Activated naive CD8-positive, alpha-beta T cell (primary cell): ENCODE data around the gene MAP2K5.

Source experiments
- H3K27ac Mint-ChIP-seq: one replicate; pipeline ENCODE4 v1.8.0; 2021; ENCODE audit warnings: mixed read lengths
- H3K27me3 Mint-ChIP-seq: one replicate; pipeline ENCODE4 v1.8.0; 2021; ENCODE audit warnings: mixed read lengths
- H3K36me3 Mint-ChIP-seq: one replicate; pipeline ENCODE4 v1.8.0; 2021; ENCODE audit warnings: mixed read lengths
- H3K4me1 Mint-ChIP-seq: one replicate; pipeline ENCODE4 v1.8.0; 2021; ENCODE audit warnings: low read depth, mixed read lengths
- H3K4me3 Mint-ChIP-seq: one replicate; pipeline ENCODE4 v1.8.0; 2021; ENCODE audit warnings: mild to moderate bottlenecking, mixed read lengths
- H3K9me3 Mint-ChIP-seq: one replicate; pipeline ENCODE4 v1.8.0; 2021; ENCODE audit warnings: low read depth, mixed read lengths

Gene MAP2K5

DNA sequence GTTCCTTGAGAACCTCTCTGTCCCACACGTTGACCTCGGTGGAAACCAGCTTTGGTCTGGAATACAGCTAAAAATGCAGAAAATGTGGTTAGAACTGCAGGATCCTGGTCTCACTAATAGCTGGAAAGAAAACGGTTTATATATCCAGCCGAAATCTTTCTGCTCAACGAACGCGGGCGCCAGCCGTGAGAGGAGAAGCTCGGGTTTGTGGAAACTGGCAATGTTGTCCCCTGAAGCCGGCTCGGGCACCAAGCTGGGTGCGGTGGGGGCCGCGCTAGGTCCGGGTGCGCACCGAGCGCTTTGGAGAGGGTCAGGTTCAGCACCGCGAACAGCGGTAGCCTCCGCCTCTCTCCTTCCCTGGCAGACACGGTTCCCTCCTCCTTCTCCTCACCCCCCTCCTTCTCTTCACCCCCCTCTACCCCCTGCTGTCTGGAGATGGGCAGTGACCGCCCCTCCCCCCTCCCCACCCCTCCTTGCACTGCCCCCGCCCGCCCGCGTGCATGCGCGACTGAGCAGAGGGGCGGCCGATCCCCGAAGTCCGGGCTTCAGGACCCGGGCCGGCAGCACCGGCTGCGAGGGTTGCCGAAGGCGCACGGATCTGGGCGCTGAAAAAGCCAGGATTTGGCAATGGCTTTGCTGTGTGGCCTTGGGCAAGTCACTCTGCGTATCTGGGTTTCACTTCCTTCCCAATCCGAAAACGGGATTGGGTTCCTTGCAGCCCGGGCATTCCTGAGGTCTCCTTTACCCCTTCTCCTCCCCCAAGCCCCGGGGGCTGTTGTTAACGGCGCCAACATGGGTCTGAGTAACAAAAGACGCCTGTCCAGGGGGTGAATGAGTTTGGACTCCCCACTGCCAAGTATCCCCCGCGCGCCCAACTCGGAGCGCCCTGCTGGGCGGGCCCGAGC is 282.7 kb downstream of the MAP2K5 start, which contains the start of gene SKOR1:
Gene SKOR1, plus strand, starts transcription at position 534 of the 905 bp plus-strand sequence. Its CDS starts 94 bp downstream, at position 628.
- H3K4me3 Mint-ChIP-seq, result peak within 1 kb of the TSS; percentile 87
- H3K4me1 Mint-ChIP-seq, result peaks cover 50% of the 10 kb centered on the region
- H3K27ac Mint-ChIP-seq, result peak within 1 kb of the TSS; percentile 51
- no peaks in the 10 kb centered on the region for H3K36me3 Mint-ChIP-seq
- H3K9me3 Mint-ChIP-seq, result no peaks in the 10 kb centered on the region
- peaks cover 39% of the 10 kb centered on the region for H3K27me3 Mint-ChIP-seq

DNA sequence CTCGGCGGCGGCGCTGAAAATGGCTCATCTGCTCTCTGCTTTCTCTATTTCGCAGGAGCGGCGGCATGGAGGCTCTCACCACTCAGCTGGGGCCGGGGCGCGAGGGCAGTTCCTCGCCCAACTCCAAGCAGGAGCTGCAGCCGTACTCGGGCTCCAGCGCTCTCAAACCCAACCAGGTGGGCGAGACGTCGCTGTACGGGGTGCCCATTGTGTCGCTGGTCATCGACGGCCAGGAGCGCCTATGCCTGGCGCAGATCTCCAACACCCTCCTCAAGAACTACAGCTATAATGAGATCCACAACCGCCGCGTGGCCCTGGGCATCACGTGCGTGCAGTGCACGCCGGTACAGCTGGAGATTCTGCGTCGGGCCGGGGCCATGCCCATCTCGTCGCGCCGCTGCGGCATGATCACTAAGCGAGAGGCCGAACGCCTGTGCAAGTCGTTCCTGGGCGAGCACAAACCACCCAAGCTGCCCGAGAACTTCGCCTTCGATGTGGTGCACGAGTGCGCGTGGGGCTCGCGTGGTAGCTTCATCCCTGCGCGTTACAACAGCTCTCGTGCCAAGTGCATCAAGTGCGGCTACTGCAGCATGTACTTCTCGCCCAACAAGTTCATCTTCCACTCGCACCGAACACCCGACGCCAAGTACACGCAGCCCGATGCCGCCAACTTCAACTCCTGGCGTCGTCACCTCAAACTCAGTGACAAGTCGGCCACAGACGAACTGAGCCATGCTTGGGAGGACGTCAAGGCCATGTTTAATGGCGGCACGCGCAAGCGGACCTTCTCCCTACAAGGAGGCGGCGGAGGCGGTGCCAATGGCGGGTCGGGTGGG is 283.6 kb downstream of the MAP2K5 start:
- peaks cover 49% of the 10 kb centered on the region for H3K4me1 Mint-ChIP-seq
- peak overlapping the region; percentile 51 for H3K27ac Mint-ChIP-seq
- H3K9me3 Mint-ChIP-seq, result no peaks in the 10 kb centered on the region
- peaks cover 44% of the 10 kb centered on the region for H3K27me3 Mint-ChIP-seq
- peak overlapping the region; percentile 73 for H3K4me3 Mint-ChIP-seq
- no peaks in the 10 kb centered on the region for H3K36me3 Mint-ChIP-seq

DNA sequence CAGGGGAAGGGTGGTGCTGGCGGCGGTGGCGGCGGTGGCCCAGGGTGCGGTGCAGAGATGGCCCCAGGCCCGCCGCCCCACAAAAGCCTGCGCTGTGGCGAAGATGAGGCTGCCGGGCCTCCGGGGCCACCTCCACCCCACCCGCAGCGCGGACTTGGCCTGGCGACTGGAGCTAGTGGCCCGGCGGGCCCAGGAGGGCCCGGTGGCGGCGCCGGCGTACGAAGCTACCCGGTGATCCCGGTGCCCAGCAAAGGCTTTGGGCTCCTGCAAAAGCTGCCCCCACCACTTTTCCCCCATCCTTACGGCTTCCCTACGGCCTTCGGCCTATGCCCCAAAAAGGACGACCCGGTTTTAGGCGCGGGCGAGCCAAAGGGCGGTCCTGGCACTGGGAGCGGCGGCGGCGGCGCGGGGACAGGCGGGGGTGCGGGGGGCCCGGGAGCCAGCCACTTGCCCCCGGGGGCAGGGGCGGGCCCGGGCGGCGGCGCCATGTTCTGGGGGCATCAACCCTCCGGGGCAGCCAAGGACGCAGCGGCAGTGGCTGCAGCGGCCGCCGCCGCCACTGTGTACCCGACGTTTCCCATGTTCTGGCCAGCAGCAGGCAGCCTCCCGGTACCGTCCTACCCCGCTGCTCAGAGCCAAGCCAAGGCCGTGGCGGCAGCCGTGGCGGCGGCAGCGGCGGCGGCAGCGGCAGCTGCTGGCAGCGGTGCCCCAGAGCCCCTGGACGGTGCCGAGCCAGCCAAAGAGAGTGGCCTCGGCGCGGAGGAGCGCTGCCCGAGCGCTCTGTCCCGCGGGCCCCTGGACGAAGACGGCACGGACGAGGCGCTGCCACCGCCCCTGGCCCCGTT is 284.4 kb downstream of the MAP2K5 start:
- peaks cover 44% of the 10 kb centered on the region for H3K27me3 Mint-ChIP-seq
- no peak overlapping the region for H3K27ac Mint-ChIP-seq
- no peaks in the 10 kb centered on the region for H3K36me3 Mint-ChIP-seq
- H3K4me3 Mint-ChIP-seq, result no peak overlapping the region
- H3K4me1 Mint-ChIP-seq, result peaks cover 42% of the 10 kb centered on the region
- no peaks in the 10 kb centered on the region for H3K9me3 Mint-ChIP-seq

- Mint-ChIP-seq H3K4me1 (peaks cover 36% of the 10 kb centered on the region), H3K27ac (no peak overlapping the region), H3K9me3 (no peaks in the 10 kb centered on the region), H3K36me3 (no peaks in the 10 kb centered on the region), H3K27me3 (peaks cover 39% of the 10 kb centered on the region), H3K4me3 (no peak overlapping the region)
Measured at GRCh38 chr15:67827562-67828277, 285.2 kb downstream of the MAP2K5 start.

- Mint-ChIP-seq H3K27me3 (peaks cover 44% of the 10 kb centered on the region), H3K9me3 (no peaks in the 10 kb centered on the region), H3K27ac (no peak overlapping the region), H3K4me3 (peak overlapping the region; percentile 57), H3K36me3 (no peaks in the 10 kb centered on the region), H3K4me1 (peaks cover 43% of the 10 kb centered on the region)
Measured at GRCh38 chr15:67828278-67828968, 285.9 kb downstream of the MAP2K5 start.

- Mint-ChIP-seq H3K36me3 (no peaks in the 10 kb centered on the region), H3K27ac (no peak overlapping the region), H3K27me3 (peaks cover 41% of the 10 kb centered on the region), H3K4me1 (peaks cover 43% of the 10 kb centered on the region), H3K9me3 (no peaks in the 10 kb centered on the region), H3K4me3 (peak overlapping the region; percentile 48)
Measured at GRCh38 chr15:67828969-67829646, 286.6 kb downstream of the MAP2K5 start.

DNA sequence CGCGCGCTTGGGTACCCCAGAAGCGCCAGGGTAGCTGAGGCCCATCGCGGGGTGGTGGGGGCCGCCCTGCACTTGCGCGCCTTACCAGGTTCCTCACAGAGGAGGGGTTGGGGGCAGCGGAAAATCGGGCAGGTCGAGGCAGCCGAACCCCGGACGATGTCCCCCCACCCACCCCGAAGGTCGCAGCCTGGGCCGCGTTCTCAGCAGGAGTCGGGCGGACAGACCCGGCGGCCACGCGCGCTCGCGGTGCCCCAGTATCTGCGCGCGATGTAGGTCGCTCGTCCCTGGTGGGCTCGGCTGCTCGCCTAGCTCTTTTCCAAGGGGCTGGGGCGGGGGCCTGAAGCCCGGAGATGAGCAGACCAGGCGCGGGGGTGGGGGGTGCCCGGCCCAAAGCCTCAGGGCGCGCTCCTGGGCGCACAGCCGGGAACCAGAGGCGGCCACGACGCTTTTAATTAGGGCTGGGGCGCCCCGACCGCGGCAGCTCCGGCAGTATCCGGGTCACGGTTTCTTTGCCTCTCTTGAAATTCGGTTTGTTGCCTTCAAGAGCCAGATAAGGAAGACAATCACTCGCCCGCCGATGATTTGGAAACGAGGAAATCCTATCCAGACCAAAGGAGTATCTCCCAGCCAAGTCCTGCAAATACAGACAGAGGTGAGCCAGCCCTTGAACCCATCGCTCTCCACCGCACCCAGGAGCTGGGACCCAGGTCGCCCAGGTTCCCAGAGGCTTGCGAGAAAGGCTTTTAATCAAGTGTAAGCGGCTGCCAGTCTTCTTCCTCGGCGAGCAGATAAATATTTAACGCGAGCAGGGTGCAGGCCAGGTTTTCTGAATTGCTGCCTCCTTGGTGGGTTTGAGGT is 287.4 kb downstream of the MAP2K5 start:
- H3K4me1 Mint-ChIP-seq, result peaks cover 41% of the 10 kb centered on the region
- H3K27ac Mint-ChIP-seq, result no peak overlapping the region
- no peaks in the 10 kb centered on the region for H3K9me3 Mint-ChIP-seq
- peaks cover 41% of the 10 kb centered on the region for H3K27me3 Mint-ChIP-seq
- H3K36me3 Mint-ChIP-seq, result no peaks in the 10 kb centered on the region
- peak overlapping the region; percentile 48 for H3K4me3 Mint-ChIP-seq

- no peak overlapping the region for H3K4me3 Mint-ChIP-seq
- peaks cover 38% of the 10 kb centered on the region for H3K4me1 Mint-ChIP-seq
- no peak overlapping the region for H3K27ac Mint-ChIP-seq
- H3K9me3 Mint-ChIP-seq, result no peaks in the 10 kb centered on the region
- no peaks in the 10 kb centered on the region for H3K36me3 Mint-ChIP-seq
- peaks cover 32% of the 10 kb centered on the region for H3K27me3 Mint-ChIP-seq
Measured at GRCh38 chr15:67831363-67831762, 288.9 kb downstream of the MAP2K5 start.

GRCh38 chr15:67832031-67832551 is 289.6 kb downstream of the MAP2K5 start:
- Mint-ChIP-seq H3K4me1 (peaks cover 39% of the 10 kb centered on the region), H3K4me3 (no peak overlapping the region), H3K36me3 (no peaks in the 10 kb centered on the region), H3K27ac (no peak overlapping the region), H3K9me3 (no peaks in the 10 kb centered on the region), H3K27me3 (peaks cover 31% of the 10 kb centered on the region)

GRCh38 chr15:67832897-67833709 is 290.6 kb downstream of the MAP2K5 start:
- H3K9me3 Mint-ChIP-seq, result no peaks in the 10 kb centered on the region
- peak overlapping the region; percentile 85 for H3K4me3 Mint-ChIP-seq
- peaks cover 31% of the 10 kb centered on the region for H3K27me3 Mint-ChIP-seq
- H3K4me1 Mint-ChIP-seq, result peaks cover 39% of the 10 kb centered on the region
- no peak overlapping the region for H3K27ac Mint-ChIP-seq
- H3K36me3 Mint-ChIP-seq, result no peaks in the 10 kb centered on the region

GRCh38 chr15:67833710-67834511 is 291.4 kb downstream of the MAP2K5 start:
- H3K4me1 Mint-ChIP-seq, result peaks cover 38% of the 10 kb centered on the region
- no peak overlapping the region for H3K27ac Mint-ChIP-seq

More at GRCh38 chr15:67833710-67834511, 291.4 kb downstream of the MAP2K5 start:
- H3K9me3 Mint-ChIP-seq, result no peaks in the 10 kb centered on the region
- no peaks in the 10 kb centered on the region for H3K36me3 Mint-ChIP-seq
- H3K4me3 Mint-ChIP-seq, result peak overlapping the region; percentile 85
- H3K27me3 Mint-ChIP-seq, result peaks cover 30% of the 10 kb centered on the region
